HG03378 (cell line): ENCODE measurements around the gene RHBDL1.

Experiments used
- ATAC-seq: cut with Tn5 transposase; IDR thresholded peaks from one replicate; pipeline ENCODE4 v1.9.1; 2021; ENCODE audit warnings: mild to moderate bottlenecking, moderate library complexity; ENCODE audit not compliant: unreplicated experiment

The RHBDL1 gene

DNA sequence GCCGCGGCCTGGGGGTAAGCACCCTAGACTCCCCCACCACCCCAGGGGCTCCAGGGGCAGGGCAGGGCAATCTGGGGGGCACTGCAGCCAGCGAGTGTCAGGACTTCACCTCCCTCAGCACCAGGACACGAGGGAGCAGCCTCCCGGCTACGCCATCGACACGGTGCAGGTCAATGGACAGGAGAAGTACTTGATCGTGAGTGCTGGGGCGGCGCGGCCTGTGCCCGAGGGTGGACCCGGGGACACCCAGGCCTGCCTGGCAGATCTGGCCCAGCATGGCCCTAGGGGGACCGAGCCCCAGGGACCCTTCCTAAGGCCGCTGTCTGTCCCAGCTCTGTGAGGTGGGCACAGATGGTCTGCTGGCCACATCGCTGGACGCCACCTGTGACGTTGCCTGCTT lies 3.1 kb upstream of the RHBDL1 start:
- no peak for ATAC-seq

DNA sequence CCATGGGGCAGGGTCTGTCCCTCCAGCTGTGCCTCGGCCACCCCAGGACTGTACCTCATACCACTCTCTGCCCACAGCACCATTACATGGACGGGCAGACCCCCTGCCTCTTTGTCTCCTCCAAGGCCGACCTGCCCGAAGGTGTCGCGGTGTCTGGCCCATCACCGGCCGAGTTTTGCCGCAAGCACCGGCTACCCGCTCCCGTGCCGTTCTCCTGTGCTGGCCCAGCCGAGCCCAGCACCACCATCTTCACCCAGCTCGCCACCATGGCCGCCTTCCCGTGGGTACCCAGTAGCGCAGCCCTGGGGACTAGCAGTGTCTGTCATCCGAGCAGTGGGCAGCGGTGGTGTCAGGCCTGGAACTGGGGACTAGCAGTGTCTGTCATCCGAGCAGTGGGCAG lies 2.6 kb upstream of the RHBDL1 start:
- ATAC-seq, result no peak

DNA sequence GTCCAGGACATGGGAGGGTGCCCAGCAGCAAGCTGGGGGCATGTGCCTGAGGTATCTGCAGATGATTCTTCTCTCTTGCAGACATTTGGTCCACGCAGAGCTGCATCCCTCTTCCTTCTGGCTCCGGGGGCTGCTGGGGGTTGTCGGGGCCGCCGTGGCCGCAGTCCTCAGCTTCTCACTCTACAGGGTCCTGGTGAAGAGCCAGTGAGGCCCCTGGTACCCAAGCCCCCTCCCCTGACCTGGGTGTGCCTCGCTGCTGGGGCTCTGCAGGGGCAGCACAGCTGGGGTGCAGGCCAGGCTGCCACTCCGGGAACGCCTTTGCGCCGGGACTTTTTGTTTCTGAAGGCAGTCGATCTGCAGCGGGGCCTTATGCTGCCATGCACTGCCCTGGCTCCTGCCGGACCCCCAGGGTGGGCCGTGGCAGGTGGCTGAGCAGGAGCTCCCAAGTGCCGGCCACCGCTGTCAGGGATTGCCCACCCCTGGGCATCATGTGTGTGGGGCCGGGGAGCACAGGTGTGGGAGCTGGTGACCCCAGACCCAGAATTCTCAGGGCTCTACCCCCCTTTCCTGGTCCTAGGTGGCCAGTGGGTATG lies 2.0 kb upstream of the RHBDL1 start:
- ATAC-seq, result no peak

DNA sequence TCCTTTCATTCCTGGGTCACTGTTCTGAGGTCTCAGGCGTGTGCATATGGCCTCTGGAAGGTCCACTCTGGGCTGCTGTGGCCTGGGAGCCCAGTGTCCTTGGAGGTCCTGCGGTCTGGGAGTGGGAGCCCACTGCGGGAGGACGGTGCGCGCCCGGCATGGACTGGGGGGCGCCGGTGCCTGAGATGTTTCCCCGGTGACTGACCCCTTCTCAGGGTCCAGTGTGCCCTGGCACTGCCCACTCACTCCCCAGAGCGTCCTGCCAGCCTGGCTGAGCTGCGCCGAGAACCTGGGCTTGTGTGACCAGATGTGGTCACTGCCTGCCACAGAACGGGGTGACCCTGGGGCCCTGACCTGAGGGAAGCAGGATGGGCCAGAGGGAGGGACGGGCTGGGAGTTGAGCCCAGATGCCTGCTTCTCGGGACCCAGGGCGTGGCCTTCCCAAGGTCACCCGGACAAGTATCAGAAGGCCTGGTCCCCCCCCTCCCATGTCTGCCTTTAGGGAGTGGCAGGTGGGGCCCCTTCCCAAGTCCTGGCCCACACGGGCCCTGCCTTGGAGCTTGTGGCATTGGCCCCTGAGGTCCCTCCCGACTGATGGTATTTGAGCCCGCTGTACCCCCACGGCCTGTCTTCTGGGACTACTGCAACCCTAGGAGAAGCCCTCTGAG lies 1.1 kb upstream of the RHBDL1 start:
- ATAC-seq, result no peak

DNA sequence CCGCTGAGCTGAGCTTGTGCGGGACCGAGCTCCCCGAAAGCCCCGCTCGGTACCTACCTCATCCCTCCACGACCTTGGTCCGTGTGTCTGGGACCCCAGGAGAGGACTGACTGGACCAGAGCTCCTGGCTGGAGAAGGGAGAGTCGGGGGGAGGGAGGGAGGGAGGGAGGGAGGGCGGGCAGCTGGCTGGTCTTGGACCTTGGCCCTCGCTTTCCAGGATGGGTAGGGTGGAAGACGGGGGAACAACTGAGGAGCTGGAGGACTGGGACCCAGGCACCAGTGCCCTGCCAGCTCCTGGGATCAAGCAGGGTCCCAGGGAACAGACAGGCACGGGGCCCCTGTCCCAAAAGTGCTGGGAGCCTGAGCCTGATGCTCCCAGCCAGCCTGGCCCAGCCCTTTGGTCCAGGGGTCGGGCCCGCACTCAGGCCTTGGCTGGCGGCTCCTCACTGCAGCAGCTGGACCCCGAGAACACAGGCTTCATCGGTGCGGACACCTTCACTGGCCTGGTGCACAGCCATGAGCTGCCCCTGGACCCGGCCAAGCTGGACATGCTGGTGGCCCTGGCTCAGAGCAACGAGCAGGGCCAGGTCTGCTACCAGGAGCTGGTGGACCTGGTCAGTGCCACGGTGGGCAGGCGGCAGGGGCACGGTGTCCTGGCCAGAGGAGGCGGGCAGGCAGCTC lies 553 bp downstream of the RHBDL1 start:
- ATAC-seq, result no peak

DNA sequence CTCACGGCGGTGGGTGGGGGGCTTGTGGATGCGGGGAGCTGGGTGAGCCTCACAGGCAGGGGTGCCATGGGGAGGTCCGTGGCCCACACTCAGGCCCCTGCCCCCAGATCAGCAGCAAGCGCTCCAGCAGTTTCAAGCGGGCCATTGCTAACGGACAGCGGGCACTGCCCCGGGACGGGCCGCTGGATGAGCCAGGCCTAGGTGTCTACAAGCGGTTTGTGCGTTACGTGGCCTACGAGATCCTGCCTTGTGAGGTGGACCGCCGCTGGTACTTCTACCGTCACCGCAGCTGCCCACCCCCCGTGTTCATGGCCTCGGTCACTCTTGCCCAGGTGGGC lies 1.1 kb downstream of the RHBDL1 start:
- ATAC-seq, result no peak

DNA sequence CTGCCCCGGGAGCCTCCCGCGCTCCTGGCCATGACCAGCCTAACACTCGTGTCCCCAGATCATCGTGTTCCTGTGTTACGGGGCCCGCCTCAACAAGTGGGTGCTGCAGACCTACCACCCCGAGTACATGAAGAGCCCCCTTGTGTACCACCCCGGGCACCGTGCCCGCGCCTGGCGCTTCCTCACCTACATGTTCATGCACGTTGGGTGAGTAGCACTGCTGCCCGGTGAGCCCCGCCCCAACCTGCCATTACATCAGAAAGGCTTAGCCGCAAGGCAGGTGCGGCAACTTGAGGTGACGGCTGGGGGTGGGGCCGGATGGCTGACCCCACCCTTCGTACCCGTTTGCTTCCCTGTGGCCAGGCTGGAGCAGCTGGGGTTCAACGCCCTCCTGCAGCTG lies 1.4 kb downstream of the RHBDL1 start:
- ATAC-seq, result no peak

DNA sequence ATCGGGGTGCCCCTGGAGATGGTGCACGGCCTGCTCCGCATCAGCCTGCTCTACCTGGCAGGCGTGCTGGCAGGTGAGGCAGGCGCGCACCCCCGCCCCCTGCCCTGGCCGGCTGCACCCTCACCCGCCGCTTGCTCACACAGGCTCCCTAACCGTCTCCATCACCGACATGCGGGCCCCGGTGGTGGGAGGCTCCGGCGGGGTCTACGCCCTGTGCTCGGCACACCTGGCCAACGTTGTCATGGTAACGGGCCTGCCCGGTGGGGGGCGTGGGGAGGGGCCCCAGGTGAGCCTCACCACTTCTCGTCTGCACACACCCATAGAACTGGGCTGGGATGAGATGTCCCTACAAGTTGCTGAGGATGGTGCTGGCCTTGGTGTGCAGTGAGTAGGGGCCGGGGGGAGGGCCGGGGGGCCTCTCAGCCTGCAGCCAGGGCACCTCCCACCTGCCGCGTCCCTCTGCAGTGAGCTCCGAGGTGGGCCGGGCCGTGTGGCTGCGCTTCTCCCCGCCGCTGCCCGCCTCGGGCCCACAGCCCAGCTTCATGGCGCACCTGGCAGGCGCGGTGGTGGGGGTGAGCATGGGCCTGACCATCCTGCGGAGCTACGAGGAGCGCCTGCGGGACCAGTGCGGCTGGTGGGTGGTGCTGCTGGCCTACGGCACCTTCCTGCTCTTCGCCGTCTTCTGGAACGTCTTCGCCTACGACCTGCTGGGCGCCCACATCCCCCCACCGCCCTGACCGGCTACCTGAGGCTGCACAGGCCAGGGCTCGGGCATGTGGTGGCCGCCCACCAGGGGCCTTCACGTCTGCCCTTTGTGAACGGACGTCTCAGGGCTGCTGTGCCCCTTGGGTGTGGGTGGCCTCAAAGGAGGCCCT lies 2.1 kb downstream of the RHBDL1 start:
- ATAC-seq, result no peak

DNA sequence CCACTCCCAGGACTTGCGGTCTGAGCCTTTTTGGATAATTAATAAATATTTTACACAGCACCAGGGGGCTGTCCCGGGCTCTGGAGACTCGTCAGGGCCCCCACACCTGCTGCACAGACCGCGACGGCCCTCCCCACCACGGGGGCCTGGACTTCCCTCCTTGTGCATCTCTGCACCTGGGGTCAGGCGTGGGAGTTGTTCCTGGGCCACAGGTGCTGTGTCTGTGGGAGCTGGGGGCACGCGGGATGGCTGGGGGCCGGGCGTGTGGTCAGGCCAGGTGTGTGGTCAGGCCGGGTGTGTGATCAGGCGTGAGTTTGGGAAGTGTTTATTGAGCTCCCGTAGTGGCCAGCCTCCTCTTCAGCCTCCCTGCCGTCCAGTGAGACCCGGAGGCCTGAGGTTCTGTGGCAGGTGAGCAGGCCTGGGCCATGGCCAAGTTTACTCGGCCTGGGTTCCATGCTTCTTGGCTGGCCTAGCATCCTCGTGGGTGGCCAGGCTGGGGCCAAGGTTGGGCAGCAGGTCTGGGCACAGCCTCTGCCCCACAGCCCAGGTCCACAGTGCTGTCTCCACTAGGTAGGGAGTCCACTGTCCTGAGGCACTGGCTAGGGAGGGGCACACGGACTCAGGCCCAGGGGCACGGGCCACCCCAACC lies 2.9 kb downstream of the RHBDL1 start:
- no peak for ATAC-seq

DNA sequence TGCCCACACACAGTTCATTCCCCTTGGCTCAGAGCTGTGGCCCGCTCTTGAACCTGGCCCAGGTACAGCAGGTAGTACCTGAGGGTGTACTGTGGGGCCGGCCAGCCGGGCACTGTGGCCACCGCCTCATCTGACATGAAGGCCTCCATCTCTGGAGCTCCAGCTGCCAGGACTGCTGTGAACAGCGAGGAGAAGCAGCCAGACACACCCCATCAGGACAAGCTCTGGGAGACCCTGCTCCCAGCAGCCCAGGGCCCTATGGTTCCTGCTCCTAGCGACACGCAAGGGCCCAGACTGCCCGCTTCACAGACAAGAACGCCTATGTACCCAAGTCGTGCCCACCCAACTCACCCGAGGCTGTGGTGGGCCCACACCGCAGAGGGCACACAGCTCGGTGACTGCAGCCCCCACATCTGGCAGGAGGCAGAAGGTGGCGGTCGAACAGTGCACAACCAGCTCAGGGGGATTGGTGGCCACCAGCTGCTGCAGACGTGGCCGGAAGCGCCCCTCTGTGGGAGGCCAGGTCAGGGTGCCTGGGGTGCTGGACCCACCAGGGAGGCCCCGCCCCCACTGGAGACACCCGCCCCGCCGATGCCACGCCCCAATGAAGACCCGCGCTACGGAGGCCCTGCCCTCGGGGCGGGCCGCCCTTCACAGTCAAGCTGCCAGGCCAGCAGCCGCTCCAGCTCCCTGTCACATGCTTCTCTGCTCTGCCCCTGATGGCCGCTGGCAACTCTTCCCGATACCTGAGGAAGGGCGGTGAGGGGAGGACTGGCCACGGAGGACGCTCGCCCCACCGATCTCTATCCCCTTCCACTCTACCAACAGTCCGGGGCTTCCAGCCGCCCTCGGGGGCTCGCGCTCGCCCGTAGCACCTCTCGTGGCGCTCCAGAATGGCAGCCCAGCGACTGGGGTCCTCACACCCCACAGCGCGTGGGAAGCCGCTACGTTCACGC lies 3.7 kb downstream of the RHBDL1 start:
- no peak for ATAC-seq

DNA sequence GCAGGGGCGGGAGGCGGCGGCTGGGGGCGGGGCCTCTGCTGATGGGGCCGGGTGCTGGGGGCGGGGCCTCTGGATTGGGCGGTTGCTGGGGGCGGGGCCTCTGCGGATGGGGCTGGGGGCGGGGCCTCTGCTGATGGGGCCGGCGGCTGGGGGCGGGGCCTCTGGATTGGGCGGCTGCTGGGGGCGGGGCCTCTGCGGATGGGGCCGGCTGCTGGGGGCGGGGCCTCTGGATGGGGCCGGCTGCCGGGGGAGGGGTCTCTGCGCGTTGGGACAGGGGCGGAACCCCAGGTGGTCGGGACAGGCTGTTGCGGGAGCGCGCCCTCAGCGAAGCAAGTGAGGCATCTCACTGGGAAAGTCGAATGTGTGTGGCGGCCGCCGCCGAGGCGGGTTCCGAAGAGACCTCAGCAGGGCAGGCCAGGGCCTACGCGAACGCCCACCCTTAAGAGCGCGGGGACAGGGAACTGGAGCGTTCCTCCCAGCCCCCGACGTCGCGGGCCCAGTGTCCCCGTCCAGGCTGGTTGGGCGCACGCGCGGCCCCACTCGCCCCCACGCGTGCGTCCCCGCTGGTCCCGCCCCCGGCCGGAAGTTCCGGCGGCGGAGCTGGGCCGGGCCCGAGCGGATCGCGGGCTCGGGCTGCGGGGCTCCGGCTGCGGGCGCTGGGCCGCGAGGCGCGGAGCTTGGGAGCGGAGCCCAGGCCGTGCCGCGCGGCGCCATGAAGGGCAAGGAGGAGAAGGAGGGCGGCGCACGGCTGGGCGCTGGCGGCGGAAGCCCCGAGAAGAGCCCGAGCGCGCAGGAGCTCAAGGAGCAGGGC lies 4.5 kb downstream of the RHBDL1 start, which contains the start of gene STUB1:
STUB1 (plus strand) TSS at position 597 of the 811 bp plus-strand sequence; CDS start at position 713, 116 bp downstream.
- no peak for ATAC-seq

DNA sequence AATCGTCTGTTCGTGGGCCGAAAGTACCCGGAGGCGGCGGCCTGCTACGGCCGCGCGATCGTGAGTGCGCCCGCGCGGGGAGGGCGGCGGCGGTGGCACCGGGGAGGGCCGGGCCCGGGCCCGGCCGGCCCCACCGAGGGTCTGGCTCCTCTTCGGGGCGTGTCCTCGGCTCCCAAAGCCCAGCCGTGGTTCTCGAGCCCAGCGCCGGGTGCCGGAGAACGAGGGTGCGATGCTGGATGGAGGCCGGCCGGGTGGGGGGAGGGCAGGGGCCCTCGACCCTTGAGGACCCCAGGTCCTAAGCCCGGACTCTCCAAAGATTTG lies 5.1 kb downstream of the RHBDL1 start:
- ATAC-seq, result no peak

DNA sequence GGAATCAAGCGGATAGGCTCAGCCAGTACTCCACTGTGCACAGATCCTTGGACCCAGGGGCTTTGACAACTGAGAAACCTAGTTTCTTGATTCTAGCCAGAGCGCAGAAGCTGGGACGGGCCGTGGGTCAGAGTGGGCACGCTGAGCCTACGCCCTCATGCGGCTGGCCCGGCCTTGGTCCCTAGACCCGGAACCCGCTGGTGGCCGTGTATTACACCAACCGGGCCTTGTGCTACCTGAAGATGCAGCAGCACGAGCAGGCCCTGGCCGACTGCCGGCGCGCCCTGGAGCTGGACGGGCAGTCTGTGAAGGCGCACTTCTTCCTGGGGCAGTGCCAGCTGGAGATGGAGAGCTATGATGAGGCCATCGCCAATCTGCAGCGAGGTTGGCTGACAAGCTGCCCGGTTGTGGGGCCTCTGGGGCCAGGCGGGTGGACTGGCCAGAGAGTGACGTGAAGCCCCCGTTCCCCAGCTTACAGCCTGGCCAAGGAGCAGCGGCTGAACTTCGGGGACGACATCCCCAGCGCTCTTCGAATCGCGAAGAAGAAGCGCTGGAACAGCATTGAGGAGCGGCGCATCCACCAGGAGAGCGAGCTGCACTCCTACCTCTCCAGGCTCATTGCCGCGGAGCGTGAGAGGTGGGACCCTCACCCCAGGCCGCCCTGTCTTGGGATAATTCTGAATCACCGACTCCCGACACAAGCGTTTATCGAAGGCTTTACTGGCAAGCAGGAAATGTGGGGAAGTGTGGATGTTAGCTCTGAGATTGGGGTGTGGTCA lies 5.7 kb downstream of the RHBDL1 start:
- no peak for ATAC-seq

DNA sequence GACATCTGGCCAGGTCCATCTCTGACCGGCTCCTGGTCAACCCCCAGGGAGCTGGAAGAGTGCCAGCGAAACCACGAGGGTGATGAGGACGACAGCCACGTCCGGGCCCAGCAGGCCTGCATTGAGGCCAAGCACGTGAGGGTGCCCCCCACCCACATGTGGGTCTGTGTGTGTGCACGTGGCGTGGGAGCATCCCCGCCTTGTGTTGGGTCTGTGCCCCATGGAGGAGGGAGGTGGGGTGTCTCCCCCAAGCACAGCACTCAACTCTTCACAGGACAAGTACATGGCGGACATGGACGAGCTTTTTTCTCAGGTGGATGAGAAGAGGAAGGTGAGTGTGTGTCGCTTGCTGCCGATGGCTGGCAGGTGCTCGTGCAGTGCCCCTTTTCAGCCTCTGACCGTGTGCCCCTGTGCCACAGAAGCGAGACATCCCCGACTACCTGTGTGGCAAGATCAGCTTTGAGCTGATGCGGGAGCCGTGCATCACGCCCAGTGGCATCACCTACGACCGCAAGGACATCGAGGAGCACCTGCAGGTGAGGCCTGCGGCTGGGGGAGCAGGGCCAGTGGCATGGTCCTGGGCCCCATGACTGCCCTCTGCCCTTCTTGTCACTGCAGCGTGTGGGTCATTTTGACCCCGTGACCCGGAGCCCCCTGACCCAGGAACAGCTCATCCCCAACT lies 6.4 kb downstream of the RHBDL1 start:
- no peak for ATAC-seq

DNA sequence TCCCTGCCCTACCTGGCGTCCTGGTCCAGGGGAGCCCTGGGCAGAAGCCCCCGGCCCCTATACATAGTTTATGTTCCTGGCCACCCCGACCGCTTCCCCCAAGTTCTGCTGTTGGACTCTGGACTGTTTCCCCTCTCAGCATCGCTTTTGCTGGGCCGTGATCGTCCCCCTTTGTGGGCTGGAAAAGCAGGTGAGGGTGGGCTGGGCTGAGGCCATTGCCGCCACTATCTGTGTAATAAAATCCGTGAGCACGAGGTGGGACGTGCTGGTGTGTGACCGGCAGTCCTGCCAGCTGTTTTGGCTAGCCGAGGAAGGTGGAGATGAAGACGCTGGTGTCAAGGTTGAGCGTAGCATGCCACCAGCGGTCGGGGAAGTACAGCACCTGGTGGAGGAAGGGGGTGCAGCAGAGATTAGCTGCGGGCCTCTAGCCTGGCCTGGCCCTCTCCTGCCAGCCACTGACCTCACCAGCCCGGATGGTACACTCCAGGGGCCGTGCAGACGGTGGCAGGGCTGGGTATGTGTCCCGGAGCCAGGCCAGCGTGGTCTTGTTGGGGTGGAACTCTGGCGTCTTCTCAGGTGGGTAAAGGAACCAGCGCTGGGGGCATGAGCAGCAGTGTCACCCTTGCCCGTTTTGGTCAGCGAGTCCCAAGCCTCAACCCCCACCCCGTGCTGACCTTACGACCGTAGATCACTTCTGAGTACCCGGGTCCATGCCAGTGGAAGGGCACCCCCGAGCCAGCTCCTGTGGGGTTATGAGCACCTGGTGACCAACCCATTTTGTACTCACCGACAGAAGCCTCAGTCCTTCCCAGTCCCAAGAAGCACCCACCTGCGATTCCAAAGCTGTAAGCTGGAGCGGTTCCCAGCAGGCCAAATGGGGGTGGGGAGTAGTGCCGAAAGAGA lies 7.3 kb downstream of the RHBDL1 start:
- no peak for ATAC-seq

DNA sequence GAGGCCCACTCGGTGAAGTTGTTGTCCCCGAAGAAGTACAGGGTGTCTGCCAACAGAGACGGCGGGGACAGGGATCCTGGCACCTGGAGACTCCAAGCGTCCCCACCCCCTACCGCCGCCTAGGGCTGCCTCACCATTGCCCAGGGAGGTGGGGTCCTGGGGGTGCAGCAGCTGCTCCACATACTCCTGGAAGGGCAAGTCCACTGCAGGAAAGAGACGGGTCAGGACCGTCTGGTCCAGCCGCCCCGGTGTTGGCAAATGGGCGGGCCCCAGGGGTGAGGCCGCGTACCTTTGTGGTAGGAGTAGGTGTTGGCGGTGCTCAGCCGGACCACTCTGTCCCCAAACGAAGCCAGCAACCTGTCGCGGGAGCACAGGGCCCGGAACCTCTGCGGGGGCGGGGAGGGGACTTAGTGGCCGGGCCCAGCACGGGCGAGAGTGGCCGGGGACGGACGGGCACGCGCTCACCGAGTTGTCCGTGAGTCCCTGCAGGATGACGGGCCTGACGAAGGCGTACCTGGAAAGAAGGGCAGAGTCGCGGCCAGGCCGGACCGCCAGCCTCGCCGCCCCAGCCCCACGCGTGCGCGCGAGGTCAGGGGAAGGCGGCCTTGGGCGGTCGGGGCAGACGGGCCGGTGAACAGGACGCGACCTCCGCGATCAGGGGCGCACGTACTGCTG lies 8.1 kb downstream of the RHBDL1 start:
- ATAC-seq, result no peak
